ENCODE results near the gene KLF16.

Gene KLF16

GRCh38 chr19:1849886-1850398, 13.4 kb downstream of the KLF16 start:
- TF ChIP-seq ZNF70 (CRISPR knock-in tag; IDR thresholded peaks at IDR 0.05) (no peak), PATZ1 (CRISPR knock-in tag; IDR thresholded peaks at IDR 0.05; ENCODE audit: borderline replicate concordance) (no peak), ZFP3 (CRISPR knock-in tag; IDR thresholded peaks at IDR 0.05) (no peak), ZNF565 (CRISPR knock-in tag; conservative IDR thresholded peaks at IDR 0.05; ENCODE audit: low read depth) (no peak), CSRNP3 (CRISPR knock-in tag; IDR thresholded peaks at IDR 0.05) (no peak), ZFP30 (CRISPR knock-in tag; IDR thresholded peaks at IDR 0.05) (no peak), TSHZ2 (CRISPR knock-in tag; IDR thresholded peaks at IDR 0.05) (no peak), PPARA (CRISPR knock-in tag; IDR thresholded peaks at IDR 0.05; ENCODE audit: borderline replicate concordance) (no peak)
- ATAC-seq: no peak

GRCh38 chr19:1849132-1849474, 14.3 kb downstream of the KLF16 start:
- ATAC-seq: no peak
- no peak for TF ChIP-seq ESRRG (CRISPR knock-in tag; IDR thresholded peaks at IDR 0.05)
- no peak for TF ChIP-seq OSR1 (CRISPR knock-in tag; IDR thresholded peaks at IDR 0.05)
- no peak for TF ChIP-seq CSRNP3 (CRISPR knock-in tag; IDR thresholded peaks at IDR 0.05)

- peak; percentile 83 for ATAC-seq
- TF ChIP-seq ZFP3 (CRISPR knock-in tag; IDR thresholded peaks at IDR 0.05) (peak; percentile 53; the same call in 1 of the 2 replicates), ARNTL (CRISPR knock-in tag; IDR thresholded peaks at IDR 0.05; ENCODE audit: borderline replicate concordance, low read depth) (no peak)
Measured at GRCh38 chr19:1848399-1849131, 14.8 kb downstream of the KLF16 start, which contains the start of gene REXO1. TSS of gene REXO1 (minus strand) at chr19:1848483. CDS start at chr19:1848358, 125 bp downstream.

GRCh38 chr19:1847684-1848398, 15.5 kb downstream of the KLF16 start:
- ATAC-seq: peak; percentile 38
- TF ChIP-seq ISL1 (CRISPR knock-in tag; IDR thresholded peaks at IDR 0.05) (no peak), ARNTL (CRISPR knock-in tag; IDR thresholded peaks at IDR 0.05; ENCODE audit: borderline replicate concordance, low read depth) (no peak), ZNF70 (CRISPR knock-in tag; IDR thresholded peaks at IDR 0.05) (no peak), BACH2 (CRISPR knock-in tag; IDR thresholded peaks at IDR 0.05; ENCODE audit: borderline replicate concordance) (no peak)

GRCh38 chr19:1847348-1847683, 16.1 kb downstream of the KLF16 start:
- no peak for ATAC-seq
- TF ChIP-seq ZFP3 (CRISPR knock-in tag; IDR thresholded peaks at IDR 0.05): no peak
- no peak for TF ChIP-seq ARNTL (CRISPR knock-in tag; IDR thresholded peaks at IDR 0.05; ENCODE audit: borderline replicate concordance, low read depth)
- TF ChIP-seq ZNF565 (CRISPR knock-in tag; conservative IDR thresholded peaks at IDR 0.05; ENCODE audit: low read depth): no peak
- no peak for TF ChIP-seq CSRNP3 (CRISPR knock-in tag; IDR thresholded peaks at IDR 0.05)
- no peak for TF ChIP-seq POU6F1 (CRISPR knock-in tag; IDR thresholded peaks at IDR 0.05; ENCODE audit: borderline replicate concordance, low read depth)
- TF ChIP-seq ESRRG (CRISPR knock-in tag; IDR thresholded peaks at IDR 0.05): no peak
- no peak for TF ChIP-seq ZC3H10 (CRISPR knock-in tag; IDR thresholded peaks at IDR 0.05)
- TF ChIP-seq SNAI2 (CRISPR knock-in tag; IDR thresholded peaks at IDR 0.05): no peak
- TF ChIP-seq ISL1 (CRISPR knock-in tag; IDR thresholded peaks at IDR 0.05): no peak
- TF ChIP-seq PATZ1 (CRISPR knock-in tag; IDR thresholded peaks at IDR 0.05; ENCODE audit: borderline replicate concordance): no peak
- TF ChIP-seq TOX (CRISPR knock-in tag; IDR thresholded peaks at IDR 0.05; ENCODE audit: borderline replicate concordance): no peak
- no peak for TF ChIP-seq ZNF8 (CRISPR knock-in tag; IDR thresholded peaks at IDR 0.05)
